ENCODE data around the gene SEPTIN6. TPM values are rescaled to one million over a fixed set of nuclear protein-coding genes. Genes with fewer than 3 reads are reported as not detected.

SEPTIN6 gene
- total RNA-seq = 22.8 and 40.9 TPM in 2 replicates

- peak; percentile 61 for DNase-seq
Observed at GRCh38 chrX:119693040-119693995, at the start of gene SEPTIN6. Gene SEPTIN6 (minus strand): TSS chrX:119693168. CDS start chrX:119693105, 63 bp downstream.

- DNase-seq = peak; percentile 44
Observed at GRCh38 chrX:119738742-119739141, 45.8 kb upstream of the SEPTIN6 start.

GRCh38 chrX:119736206-119736764 lies 43.3 kb upstream of the SEPTIN6 start:
- no peak for DNase-seq

GRCh38 chrX:119735467-119735866 lies 42.5 kb upstream of the SEPTIN6 start:
- no peak for DNase-seq

DNA sequence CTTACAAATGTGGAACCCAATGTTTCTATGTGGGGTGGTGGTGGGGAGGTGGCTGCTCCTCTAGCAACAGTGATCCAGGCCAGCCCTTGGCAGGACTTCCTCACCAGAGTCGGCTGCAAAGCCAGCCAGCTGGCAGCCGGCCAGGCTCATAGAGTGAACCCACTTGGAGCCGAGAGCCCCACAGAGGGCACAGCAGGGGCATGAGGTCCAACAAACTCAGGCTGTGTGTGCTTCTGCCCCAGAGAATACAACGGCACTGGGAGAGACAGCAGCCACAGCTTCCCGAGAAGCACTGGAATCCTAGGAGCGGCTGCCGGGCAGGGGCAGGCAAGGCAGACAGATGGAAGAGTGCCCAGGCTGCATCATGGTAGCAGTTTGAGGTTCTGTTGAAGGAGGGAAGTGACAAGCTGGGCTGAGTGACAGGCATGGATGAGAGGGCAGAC lies 42.0 kb upstream of the SEPTIN6 start:
- peak; percentile 21 for DNase-seq

DNA sequence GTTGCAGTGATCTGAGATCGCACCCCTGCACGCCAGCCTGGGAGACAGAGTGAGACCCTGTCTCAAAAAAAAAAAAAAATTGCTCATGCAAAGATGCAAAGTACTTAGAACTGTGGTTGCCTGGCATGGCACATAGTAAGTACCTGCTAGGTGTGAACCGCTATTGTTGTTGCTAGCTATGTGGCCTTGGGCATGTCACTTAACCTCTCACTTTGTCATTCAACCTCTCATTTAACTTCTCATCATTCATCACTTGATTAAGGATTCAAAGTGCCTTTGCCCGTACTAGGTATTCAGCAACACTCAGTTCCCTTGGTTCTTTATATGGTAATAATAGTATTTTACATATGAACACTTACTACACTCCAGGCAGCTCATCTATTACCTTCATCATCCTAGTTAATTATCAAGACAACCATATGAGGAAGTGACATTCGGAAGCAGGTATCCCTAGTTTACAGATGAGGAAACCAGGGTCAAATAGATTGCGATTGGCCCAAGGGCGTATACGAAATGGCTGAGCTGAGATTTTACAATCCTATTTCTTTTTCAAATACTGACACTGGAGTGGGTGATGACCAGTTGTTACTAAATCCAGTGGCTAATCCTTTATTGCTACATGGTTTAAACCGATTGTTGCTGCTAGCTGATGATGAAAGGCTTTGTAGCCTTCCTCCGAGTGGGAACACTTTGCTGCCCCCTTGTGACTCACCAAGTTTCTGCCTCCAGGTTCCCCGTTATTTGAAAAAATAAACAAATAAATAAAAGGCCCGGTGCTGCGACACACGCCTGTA lies 36.6 kb upstream of the SEPTIN6 start:
- DNase-seq = peak; percentile 70

- no peak for DNase-seq
Observed at GRCh38 chrX:119728487-119728886, 35.5 kb upstream of the SEPTIN6 start.

DNA sequence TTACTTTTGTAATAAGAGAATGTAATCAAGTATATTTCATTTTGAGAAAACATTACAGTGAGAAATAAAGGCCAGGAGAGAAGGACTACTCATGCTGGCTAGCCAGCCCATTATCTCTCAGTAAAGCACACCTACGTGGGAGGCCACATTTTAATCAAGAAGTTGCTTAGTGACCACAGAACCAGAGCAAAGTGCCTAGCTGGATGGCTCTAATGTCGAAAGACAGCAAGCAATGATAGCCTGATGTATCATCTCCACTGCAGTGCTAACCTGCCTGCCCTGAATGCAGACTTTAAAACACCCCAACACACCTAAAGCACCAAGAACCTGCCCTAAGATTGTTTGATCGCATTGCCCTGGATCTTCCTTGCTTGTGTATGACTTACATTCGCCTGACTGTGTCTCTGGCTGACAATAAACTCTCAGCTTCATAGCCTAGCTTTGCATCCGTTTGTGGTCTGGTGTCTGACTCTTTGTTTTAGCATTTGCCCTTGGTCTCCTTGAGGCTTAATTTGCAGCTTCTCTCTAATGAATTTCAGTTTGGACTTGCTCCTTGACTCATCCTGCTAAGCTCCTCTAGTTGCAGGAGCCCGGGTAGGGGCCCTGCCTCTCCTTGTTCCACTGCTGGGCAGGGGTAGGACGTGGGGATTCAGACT lies 34.1 kb upstream of the SEPTIN6 start:
- DNase-seq = no peak

DNA sequence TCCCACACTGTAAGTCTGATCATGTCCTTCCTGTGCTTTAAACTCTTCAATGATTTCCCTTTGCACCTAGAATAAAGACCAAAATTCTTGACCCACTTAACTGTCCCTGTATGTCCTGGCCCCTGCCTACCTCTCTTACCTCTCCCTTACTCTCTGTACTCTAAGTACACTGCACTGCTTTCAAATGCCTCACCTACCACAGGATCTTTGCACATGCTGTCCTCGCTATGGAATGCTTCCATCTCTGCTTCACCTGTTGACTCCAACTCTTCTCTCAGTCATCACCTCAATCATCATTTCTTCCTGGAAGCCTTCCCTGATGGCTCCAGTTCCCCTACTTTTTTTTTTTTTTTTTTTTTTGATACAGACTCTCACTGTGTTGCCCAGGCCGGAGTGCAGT lies 29.0 kb upstream of the SEPTIN6 start:
- DNase-seq = no peak

DNA sequence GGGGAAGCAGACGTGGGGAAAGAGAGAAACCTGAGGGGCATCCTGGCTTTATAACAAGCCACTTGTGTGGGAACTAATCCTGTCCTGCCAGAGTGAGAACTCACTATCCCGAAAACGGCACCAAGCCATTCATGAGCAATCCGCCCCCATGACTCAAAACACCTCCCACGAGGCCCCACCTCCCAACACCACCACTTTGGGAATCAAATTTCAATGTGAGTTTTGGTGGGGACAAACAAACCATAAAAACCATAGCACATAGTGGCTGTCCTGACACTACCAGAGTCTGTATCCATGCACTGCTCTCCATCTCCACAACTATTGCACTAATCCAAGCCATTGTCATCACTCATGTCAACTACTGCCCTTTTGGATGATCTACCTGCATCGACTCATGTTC lies 28.5 kb upstream of the SEPTIN6 start:
- no peak for DNase-seq

GRCh38 chrX:119709630-119710029 lies 16.7 kb upstream of the SEPTIN6 start:
- no peak for DNase-seq

GRCh38 chrX:119708936-119709335 lies 16.0 kb upstream of the SEPTIN6 start:
- DNase-seq = no peak

- DNase-seq = no peak
Observed at GRCh38 chrX:119706616-119707015, 13.6 kb upstream of the SEPTIN6 start.

- DNase-seq = peak; percentile 62
Observed at GRCh38 chrX:119698845-119699244, 5.9 kb upstream of the SEPTIN6 start.

DNA sequence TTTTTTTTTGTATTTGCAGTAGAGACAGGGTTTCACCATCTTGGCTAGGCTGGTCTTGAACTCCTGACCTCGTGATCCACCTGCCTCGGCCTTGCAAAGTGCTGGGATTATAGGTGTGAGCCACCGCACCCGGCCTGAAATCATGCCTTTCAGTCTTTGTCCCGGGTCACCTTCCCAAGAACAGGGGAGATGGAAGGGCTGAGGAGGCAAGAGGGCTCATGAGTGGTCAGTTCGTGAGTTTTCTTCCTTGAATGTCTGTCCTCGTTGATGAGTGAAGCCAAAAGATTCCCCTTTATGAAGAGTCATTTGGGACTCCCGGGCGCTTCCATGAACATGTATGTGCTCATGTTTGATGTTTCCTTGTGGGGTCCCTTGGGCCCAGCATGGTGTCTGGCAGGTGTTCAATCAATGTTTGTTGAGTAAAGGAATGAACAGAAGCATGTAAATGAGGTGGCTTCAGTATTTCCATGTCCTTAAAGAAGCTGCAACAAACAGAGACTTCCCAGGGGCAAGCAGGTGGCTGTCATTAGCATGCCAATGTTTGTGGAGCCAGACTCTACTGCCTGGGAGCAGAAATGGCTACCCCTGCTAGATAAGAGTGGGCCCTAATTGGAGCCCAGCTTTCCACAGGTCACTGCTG lies 3.4 kb upstream of the SEPTIN6 start:
- no peak for DNase-seq

- no peak for DNase-seq
Observed at GRCh38 chrX:119695535-119696050, 2.6 kb upstream of the SEPTIN6 start.

DNA sequence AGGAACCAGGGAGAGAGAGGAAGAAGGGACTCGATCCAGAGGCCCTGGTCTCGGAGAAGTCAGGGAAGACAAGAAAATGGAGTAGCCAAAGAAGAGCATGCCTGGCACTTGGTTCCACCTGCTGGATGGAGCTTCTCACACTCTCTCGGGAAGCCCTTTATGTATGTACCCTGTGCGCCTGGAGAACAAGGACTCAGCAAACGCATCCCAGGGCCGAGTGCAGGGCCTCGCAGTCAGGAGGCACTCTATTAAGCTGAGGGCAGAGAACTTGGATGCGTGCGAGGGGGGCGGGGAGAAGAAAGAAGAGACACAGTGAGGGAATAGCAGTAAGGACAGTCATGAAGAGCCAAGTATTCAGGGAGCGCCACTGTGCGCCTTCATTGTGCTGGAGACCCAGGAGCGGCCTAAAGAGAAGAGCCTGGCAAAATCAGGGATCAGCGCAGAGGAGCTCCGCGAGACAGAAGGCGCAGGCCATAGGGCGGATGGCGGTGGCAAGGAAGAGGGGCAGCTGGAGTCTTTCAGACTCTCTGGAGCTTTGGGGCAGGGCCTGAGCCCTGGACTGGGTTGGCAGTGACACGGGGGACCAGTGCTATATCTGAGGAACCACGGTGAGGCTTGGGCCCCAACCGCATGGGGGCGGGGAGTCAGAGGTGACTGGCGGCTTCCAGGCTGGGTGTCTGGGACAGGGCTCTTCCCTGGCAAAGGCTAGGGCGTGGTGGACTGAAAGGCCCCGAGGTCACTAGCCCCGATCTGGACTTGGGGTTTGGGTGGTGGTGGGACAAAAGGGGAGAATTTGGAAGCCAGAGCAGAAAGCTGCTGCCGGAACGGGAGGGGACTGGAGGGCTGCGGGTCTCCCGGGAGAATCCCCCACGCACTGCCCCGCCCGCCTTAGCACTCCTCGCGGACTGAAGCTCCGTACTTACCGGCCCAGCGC lies 1.9 kb upstream of the SEPTIN6 start:
- DNase-seq = no peak

GRCh38 chrX:119693996-119694451 lies 1.1 kb upstream of the SEPTIN6 start:
- no peak for DNase-seq

- peak; percentile 26 for DNase-seq
Observed at GRCh38 chrX:119692191-119693039, 553 bp downstream of the SEPTIN6 start.
